GM18502 (cell line): ENCODE data around the gene DAAM1.

ENCODE experiments used
- ATAC-seq: cut with Tn5 transposase; IDR thresholded peaks from one replicate; pipeline ENCODE4 v1.9.1; 2021; ENCODE audit warnings: mild to moderate bottlenecking; ENCODE audit not compliant: unreplicated experiment, poor library complexity

DAAM1 gene

DNA sequence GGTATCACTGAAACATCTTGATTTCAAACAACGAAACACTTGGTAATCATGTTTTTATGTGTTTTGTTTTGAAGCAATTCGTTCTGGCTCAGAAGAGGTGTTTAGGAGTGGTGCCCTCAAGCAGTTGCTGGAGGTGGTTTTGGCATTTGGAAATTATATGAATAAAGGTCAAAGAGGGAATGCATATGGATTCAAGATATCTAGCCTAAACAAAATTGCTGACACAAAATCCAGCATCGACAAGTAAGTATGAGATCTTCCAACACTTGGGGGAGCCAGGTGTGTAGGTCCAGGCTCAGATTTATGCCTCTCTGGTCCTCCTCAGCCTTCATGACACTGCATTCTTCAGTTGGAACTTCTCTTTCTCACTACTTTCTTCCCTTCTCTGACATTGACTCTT is 166.6 kb downstream of the DAAM1 start:
- no peak for ATAC-seq

GRCh38 chr14:59356312-59356711 is 167.8 kb downstream of the DAAM1 start:
- ATAC-seq: peak; percentile 40

DNA sequence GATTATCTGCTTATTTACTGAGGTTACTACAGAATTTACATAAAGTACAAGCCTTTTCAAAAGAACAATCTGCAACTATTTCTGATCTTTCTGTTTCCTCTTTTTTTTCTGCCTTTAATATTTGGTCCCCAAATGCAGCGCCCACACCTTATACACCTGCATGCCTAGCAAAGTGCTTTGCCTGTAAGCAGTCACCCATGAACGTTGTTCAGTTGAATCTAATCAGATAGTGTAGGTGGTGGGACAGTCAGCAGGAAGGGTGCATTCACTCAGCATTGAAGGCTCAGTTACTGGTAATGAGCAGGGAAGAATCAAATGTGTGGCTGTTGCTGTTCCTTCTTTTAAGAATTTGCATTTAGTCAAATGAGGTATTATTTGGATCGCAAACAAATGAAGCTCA is 168.3 kb downstream of the DAAM1 start:
- ATAC-seq: peak; percentile 77

DNA sequence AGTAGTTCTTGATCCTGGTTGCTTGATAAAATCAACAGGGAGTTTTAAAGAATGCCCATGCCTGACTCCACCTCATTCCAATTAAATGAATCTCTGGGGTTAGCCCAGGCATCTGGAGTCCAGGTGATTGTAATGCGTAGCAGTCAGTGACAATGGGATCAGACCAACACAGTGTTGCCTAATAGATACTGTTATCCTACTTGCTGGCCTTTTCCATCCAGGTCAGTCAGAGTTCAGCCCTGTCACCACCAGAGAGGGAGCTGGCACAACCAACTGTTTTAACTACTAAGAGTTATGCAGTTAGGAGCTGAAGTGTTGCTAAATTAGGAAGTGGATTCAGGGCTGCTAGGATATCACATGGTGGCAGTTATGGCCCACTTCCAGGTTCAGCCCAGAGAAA is 169.6 kb downstream of the DAAM1 start:
- no peak for ATAC-seq

GRCh38 chr14:59358784-59359183 is 170.3 kb downstream of the DAAM1 start:
- no peak for ATAC-seq

- ATAC-seq: peak; percentile 29
Observed at GRCh38 chr14:59359431-59360124, 171.1 kb downstream of the DAAM1 start.

- no peak for ATAC-seq
Observed at GRCh38 chr14:59360233-59360632, 171.8 kb downstream of the DAAM1 start.

DNA sequence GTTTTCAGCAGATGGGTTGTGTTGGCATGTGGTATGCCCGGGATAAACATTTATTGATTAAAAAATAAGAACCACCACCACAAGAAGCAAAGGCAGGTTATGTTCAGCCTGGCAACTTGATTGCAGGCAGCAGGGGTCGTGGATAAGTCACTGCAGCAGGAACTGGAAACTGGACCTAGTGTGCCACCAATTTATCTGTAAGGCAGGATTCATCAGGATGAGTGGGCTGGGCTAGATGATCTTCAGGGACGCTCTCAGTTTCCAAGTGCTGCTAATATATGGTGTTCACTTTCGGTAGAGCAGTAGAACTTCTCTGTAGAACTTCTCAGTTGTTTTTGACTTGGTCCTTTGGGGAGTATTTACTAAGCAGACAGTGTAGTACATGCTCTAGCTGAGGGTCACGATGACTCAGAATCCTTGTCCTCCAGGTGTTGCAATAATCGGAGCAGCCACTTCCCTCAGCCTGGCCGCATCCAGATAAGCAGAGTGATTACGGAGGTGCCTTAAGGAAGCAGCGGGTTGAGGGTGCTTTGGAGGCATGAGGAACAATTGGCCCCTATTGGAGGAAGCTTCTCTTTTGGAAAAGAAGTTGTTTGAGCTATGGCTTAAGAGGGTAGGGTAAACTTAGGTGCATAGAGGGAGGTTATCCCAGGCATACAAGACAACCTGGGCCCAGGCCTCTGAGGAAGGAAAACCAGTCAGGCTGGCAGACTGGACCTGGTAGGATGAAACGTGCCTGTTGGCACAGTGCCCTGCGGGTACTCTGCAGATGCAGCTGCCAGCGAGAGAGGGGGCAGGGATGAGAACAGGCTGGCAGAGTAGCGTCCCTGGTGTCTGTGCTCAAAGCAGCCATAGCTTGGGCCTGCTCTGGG is 172.7 kb downstream of the DAAM1 start:
- ATAC-seq: peak; percentile 43

- ATAC-seq: no peak
Observed at GRCh38 chr14:59362513-59362912, 174.0 kb downstream of the DAAM1 start.

GRCh38 chr14:59363531-59364226 is 175.2 kb downstream of the DAAM1 start:
- ATAC-seq: no peak

GRCh38 chr14:59370158-59370742 is 181.8 kb downstream of the DAAM1 start:
- ATAC-seq: no peak

DNA sequence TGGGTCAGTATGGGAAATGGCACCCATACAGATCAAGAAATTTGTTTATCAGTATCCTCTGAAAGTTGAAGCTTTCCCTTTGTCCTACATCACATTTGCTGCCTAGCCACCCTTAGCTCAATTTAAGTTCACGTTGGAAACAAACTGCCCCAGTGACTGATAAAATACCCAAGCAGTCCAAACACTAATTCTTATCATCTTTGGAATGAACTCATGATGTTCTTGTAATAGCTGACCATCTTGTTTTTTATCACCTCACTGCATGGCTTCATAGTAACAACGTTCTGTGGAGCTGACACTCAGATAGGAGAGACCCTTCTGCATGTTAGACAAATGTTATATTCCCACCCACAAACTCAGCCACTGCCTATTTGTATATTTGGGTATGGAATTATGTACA is 183.3 kb downstream of the DAAM1 start:
- no peak for ATAC-seq

DNA sequence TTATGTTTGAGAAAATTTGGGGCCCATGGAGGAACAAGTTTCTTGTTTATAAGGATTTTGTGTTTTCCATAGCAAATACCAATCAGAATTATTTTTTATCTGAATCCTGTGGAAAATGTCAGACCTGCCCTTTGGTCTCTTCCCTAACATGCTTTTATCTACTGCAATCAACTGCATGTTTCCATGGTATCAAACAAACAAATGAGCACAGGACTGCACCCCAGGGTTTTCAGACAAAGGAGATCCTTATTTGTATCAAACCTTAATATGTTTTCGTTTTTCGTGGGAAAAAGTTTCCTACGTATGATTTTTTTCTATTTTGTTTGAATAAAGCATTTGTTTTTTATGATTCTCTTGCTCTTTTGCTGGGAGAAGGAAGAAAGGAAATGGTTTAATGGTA is 185.6 kb downstream of the DAAM1 start:
- no peak for ATAC-seq

- no peak for ATAC-seq
Observed at GRCh38 chr14:59376686-59377085, 188.2 kb downstream of the DAAM1 start.

DNA sequence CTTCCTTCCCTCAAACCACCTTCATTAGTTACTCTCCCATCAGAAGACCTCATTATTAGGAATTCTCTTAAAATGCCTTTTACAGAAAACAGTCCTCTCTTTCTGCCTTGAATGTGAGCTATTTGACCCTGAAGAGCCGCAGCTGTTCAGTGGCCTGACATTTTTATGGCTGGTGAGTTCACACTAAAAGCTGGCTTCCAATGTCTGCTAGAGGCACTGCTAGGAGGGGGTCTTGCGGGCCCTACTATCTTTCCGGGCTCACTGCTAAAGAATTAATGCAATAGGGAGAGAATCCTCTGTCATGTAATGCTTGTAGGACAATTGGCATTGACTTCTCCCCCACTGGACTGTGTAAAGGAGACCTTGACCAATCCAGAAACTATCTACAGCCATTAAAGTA is 189.0 kb downstream of the DAAM1 start:
- no peak for ATAC-seq

GRCh38 chr14:59377991-59378601 is 189.6 kb downstream of the DAAM1 start:
- ATAC-seq: no peak

- no peak for ATAC-seq
Observed at GRCh38 chr14:59389936-59390335, 201.5 kb downstream of the DAAM1 start.

DNA sequence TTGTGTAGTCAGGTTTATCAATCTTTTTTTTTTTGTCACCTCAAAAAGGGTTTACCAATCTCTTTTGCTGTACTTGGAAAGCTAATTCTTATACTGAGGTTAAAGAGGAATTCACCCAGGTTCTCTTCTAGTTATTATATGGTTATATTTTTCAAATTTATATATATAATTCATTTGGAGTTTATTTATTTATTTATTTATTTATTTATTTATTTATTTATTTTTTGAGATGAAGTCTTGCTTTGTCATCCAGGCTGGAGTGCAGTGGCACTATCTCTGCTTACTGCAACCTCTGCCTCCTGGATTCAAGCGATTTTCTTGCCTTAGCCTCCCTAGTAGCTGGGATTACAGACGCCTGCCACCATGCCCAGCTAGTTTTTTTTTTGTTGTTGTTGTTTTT is 202.9 kb downstream of the DAAM1 start:
- ATAC-seq: no peak

DNA sequence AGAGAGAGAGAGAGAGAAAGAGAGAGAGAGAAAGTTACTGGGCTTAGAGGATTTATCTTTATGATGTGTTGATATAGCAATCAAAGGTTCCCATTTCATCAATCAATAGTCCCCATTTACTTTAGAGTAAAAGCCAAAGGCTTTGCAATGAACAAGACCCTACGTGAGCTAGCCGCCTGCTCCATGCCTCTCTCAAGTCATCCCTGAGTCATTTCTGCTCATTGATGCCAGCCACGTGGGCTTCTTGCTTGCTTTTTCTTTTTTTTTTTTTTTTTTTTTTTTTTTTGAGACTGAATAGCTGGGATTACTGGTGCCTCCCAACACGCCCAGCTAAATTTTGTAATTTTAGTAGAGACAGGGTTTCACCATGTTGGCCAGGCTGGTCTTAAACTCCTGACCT is 205.8 kb downstream of the DAAM1 start:
- ATAC-seq: no peak

DNA sequence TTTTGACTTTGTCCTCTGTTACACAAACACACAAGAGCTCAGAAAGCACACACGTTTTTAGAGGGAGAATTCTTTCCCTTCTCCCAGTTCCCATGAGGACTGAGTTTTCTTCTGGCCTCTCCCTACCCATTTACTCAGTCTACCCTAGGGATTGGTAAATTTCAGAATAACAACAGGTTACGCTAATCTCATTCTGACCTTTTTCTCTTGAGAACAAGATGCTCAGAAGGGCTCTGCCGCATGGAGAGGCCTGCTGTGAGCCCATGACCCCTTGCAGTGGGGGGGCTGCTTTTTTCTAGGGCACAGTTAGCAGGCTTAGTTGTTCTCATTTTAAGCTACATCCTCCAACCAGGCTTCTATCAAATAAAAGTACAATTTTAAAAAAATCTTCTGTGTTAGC is 207.2 kb downstream of the DAAM1 start:
- no peak for ATAC-seq
